GM19328 (cell line): ENCODE data around the gene SPECC1.
"Not testable (repeated sequence)": the region's sequence is repeated elsewhere in the genome, so short reads cannot be mapped to it uniquely, and the experiment has no call there.

Experiments
- ATAC-seq: cut with Tn5 transposase; IDR thresholded peaks from one replicate; pipeline ENCODE4 v1.9.1; 2021; ENCODE audit warnings: mild to moderate bottlenecking, moderate library complexity; ENCODE audit not compliant: unreplicated experiment

SPECC1 gene

DNA sequence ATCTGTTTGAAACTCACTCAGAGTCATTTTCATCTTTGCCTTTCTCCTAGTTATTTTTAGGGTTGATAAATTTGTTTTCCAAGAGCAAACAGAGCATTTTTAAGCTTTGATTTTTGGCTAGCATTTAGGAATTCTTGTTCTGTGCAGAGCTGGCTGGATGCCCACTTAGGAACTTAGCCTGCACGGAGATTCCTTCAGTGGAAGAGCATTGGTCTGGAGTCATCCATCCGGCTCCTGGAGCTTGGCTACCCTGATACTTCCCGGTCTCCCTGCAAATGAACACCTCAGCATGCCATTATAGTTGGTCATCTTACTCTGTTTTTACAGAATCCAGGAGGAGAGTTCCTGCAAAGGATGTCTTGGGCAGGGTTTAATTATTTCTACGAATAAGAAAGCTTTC is 57.1 kb downstream of the SPECC1 start:
- ATAC-seq: no peak

DNA sequence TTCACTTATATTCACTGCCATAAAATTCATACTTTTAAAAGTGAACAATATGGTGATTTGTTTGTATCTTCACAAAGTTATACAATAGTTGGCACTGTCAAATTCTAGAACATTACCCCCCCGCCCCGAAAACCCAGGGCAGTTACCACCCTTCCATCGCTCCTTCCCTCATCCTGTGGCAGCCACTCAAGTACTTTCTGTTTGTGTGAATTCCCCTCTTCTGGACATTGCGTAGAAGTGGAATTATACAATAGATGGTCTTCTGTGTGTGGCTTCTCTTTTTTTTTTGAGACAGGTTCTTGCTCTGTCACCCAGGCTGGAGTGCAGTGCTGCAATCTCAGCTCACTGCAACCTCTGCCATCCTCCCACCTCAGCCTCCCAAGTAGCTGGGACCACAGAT is 58.6 kb downstream of the SPECC1 start:
- ATAC-seq: no peak

DNA sequence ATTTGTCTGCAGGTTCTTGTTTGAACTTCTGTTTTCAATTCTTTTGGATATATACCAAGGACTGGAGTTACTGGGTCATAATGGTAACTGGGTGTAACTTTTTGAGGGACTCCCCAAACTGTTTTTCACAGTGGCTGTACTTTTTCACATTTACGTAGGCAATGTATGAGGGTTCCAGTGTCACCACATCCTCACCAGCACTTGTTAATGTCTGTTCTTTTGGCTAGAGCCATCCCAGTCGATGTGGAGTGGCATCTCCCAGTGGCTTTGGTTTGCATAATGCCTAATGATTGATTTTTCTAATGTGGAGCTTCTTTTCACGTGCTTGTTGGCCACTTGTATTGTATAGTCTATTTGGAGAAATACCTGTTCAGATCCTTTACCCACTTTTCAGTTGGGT is 59.3 kb downstream of the SPECC1 start:
- ATAC-seq: no peak

DNA sequence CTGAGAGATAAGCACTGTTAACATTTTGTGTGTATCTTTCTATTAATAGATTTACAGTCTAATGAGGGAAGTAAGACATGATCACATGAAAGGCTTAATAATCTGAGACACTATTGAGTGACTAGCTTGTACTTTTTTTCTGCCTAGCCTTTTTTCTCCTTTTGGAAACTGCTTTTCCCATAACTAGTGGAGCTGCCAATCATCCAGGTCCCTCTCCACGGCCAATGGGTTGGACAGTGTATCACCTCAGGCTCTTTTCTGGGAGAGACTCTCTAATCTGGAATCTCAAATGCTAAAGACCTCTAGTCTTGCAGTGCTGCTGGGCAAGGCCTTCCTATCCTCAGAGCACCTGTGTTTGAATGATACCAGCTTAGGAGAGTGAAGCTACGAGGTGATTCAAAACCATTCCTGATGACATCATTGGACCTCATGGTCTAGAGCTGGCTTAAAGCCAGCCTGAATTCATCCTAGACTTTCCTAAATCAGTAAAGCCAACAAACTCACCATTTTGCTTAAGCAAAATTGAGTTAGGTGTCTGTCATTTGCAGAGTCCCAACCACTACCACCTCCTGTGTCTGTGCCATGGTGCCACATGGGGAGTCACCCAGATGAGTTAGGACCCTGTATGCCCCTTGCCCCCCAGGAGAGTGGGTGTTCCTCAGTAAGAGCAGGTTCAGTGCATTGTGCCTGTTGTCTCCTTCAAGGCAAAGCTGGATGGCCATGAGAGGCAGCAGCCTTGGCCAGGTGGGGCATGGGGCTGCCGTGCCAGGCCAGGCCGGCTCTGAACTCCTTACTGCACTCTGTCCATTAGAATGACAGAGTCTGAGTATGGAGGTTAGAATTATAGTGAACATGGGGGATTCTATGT is 62.9 kb downstream of the SPECC1 start:
- ATAC-seq: no peak

DNA sequence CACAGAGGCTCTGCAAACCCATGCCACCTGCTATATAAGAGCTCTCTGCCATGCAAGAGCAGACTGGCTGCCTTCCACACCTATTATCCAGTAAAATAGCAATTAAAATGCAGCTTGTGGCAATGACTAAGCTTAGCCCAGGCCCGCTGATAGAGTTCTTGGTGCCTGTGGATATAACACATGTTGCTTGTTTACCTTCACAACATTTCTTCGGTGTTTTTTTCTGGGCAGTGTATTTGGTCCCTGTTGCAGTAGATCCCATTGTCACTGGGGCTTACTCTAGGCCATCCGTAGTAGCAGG is 63.5 kb downstream of the SPECC1 start:
- no peak for ATAC-seq

DNA sequence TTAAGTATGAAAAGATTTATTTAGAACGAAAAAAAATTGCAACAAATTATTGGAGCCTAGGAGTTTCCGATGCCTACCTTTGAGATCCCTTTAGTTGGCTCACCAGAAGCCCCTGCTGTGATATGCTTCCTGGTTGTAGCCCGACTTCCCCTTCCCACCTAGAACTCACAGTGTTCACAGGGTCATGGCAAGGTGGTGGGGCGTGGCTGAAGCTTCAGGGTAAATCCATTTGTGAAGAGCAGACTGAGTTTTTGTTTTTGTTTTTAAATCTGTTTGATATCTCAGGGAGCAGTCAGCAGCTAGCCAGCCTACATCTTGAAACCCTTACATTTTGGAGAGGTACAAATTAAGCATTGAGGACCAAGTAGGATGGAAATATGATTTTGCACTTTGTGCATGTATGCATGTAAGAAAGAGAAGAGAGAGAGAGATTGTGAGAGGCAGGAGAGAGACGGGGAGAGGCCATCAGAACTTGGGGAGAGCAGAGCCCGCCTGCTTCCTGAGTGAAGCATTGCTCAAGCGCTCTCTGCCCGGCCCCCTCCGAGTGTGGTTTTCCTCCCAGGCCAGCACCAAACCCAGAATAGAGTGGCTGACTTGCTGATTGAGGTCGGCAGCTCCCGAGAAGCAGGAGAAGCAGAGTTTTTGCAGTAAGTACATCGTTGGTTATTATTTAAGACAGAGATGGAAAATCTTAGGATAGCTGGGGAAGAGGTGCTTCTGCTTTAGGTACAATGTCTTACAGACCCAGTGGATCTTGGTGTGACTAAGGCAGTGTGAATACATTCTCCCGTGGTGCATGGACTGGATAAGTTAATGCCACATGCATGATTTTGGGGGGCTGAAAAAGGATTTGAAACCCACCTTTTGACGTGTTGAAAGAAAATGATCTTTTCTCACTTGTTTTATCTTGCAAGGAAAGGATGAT is 64.2 kb downstream of the SPECC1 start:
- ATAC-seq: no peak

DNA sequence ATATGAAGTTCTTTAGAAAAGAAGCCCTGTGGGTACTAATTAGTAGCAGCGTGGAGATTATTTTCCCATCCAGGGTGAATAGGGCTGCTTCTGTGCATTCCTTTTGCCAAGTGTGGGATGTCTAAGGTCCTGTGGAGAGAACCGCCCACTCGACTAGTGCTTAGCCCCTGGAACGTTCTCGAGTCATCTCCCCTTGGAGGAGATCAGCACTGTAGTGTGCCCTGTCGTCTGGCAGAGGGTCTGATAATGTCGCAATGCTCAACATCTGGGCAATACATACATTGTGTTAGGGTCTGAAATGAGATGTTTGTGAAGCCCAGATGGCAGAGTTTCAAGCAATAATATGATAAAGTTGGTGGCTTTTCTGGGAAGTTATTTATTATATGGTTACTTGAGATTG is 64.8 kb downstream of the SPECC1 start:
- no peak for ATAC-seq

DNA sequence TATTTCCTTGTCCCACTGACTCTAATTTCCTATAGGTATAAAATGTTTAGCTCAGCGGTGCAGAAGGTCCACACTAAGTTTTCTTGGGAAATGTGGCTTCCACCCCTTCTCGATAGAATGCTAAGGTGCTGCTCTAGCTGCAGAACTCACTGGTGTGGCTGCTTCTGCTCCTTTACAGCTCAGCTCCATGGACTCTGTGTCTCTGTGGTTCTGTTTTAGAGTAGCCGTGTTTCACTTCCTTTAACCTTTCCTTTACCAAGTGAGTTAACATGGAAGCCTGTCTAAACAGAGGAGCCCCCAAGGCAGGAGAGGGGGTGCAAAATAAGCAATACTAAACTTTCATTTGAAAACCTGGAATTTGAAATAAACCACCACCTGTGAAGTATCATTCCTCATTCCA is 65.3 kb downstream of the SPECC1 start:
- ATAC-seq: no peak

DNA sequence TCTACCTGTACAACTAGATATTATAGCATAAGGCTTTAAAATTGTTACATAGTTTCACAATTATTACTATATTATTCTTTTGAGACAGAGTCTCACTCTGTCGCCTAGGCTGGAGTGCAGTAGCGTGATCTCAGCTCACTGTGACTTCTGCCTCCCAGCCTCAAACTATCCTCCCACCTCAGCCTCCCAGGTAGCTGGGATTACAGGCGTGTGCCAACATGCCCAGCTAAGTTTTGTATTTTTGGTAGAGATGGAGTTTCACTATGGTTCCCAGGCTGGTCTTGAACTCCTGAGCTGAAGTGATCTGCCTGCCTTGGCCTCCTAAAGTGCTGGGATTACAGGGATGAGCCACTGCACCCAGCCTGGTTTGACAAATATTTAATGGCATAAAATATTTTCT is 67.0 kb downstream of the SPECC1 start:
- not testable (repeated sequence) for ATAC-seq

DNA sequence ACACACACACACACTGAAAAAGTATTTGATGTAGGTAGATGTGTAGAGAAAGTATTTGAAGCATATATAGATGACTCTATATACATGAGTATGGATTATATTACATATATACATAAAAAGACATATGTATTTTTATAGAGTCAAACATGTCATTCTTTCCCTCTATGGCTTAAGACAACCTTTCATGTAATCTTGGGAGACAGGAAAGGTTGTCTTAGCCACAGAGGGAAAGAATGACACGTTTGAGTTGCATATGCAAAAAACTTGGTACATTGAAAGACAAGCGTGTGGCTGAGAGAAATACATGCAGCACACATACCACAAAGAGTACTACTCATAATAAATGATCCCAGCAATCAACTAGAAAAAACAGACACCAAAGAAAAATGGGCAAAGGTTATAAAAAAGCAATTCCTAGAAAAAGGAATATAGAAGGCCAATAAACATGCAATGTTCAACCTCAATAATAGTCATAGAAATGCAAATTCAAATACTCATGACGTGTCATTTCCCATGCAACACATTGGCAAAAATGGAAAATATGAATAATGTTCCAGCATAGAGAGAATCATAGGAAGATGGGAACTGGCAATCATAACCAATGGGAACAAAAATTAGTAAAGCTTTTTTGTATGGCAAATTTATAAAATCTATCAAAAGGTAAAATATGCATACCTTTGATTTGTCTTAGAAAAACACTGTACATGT is 69.0 kb downstream of the SPECC1 start:
- no peak for ATAC-seq

DNA sequence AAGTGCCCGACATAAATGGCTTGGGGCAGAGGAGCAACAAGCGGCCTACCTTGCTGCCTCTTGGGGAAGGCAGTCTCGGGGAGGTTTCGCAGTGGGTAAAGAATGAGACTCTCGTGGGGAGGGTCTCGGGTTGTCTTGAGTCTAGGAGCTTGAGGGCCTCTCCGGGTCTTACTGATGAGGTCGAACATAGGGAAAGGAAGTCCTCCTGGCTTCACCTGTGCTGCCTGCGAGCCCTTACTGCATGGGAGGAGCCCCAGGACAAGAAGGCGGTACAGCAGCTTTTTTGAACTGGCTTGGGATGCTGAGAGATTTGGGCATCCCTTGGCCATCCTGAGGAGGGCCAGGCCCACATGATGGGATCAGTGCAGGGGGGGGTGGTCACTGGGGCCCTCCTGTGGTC is 71.4 kb downstream of the SPECC1 start:
- ATAC-seq: no peak

DNA sequence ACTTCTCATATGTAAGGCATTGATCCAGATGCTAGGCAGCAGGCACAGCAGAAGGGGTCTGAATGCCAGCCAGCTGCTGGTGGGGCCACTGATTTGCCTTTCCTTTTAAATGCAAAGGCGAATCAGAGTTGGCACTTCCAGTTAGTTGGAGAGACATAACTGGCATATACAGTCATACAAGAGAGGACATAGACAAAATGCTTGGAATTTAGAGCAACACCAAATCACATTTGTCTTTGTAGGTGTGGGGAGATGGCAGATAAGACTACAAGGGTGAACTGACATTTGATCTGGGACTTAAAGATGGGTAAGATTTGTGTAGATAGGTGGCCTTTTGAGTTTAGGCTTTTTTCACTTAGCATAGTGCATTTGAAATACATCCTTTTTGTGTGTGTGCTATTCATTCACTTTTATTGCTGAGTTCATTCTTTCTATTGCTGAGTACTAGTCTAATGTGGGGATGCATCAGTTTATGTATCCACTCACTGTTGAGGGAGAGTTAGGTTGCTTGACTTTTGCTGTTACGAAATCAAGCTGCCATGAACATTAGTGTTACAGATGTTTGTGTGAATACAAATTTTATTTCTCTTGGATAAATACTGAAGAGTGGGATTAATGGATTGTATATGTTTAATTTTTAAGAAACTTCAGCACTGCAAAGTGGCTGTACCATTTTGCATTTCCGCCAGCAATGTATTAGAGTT is 74.1 kb downstream of the SPECC1 start:
- ATAC-seq: no peak

DNA sequence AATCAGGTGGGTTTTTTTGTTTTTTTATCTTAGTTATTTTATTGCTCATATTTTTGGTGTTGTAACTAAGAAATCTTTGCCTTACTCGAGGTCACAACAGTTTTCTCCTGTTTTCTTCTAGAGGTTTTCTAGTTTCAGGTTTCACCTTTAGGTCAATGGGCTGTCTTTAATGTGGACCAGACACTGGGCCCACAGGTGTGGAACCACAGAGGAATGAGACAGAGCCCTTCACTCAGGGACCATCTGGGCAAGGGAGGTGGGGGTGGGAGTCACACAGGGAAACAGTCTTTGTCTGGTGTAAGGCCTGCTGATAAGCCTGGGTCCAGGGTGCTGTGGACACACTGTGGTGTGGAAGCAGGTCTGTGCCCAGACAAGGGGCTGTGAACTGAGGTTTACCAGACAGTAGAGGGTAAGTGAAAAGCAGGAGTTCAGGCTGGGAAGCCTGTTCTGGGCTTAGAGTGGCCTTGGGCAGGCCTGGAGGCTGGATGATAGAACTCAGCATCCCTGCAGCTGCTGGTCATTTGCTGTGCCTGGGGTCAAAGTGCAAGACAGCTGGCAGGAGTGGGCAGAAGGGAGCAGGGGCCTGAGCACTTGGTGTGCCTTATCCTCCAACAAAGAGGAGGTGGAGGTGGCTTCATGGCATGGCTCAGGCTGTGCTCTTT is 75.6 kb downstream of the SPECC1 start:
- no peak for ATAC-seq

DNA sequence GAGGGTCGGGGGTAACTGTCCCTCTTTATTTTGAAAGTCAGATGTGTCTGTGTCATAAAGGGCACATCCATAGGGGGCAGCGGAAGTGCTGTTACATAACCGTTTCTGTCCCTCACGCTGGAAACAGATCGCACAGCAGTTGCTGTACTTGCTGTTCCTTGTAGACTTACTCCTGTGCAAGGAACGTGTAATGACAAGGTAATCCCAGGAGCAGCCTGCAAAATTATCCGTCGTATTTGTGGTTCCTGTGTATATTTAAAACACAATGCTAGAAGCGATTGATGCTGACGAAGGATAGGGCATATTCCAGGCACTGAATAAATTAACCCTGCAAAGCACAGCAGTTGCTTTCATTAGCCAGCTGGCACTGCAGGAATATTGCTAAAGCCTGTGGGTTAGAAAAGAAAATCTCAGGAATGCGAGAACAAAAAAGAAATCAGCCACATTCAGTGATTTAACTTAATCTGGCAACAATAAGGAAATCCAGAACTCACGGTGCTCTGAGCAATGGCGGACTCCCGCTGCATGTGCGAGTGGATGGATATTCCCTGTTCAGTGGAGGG is 76.2 kb downstream of the SPECC1 start:
- no peak for ATAC-seq

DNA sequence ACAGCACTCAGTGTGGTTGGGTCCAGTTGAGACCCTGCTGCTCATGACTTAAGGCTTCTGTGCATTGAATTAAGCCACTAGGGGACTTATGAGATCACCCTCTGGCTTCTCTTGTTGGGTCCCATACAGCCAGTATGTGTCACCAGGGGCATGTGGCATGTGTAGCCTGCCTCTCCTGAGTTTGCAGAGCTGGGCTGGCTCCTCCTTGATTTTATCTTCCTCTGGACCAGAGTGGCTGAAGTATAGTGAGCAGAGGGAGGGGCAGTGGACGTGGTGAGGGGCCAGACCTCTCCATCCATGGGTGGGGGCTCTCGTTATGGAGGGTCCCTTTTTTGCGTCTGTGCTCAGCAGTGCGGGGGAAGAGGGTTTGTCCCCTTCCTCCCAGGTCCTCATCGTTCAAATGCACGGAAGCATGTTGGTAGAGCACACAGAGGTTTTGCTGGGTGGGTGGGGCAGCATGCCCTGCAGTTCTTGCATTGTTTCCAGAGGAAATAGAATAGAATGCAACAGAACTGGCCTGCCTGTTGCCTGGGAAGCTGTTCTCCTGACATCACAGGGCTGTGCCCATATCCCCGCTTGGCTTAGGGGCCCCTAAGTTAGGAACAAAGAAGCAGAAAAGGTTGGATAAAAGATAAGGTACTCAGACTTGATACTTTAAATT is 77.4 kb downstream of the SPECC1 start:
- ATAC-seq: no peak

DNA sequence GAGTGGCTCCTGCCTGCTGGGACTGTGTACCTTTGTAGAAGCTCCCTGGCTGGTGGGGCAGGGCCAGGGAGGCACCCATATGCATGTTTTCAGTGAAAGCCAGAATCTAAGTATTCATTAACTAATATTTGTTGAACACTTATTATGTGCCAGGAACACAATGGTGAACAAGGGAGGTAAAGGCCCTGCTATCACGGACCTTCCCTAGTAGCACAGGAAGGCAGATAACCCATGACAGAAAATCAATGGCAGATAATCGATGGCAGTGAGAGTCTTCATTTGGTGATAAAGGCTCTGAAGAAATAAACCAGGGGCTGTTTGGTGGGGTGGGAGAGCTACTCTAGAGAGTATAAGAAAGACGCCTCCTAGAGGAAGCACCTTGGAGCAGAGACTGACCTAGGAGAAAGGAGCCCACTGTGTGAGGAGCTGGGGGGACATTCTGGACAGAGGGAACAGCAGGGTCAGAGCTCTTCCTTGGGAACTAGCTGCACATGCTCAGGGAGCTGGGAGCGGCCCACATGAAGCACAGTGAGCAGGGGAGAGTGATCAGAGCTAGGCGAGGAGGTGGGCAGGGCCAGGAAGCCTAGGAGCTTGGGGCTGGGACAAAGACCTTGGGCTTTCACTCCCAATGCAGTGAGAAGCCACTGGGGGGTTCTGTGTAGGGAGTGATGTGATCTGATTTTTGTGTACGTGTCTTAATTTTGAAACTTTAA is 78.5 kb downstream of the SPECC1 start:
- no peak for ATAC-seq

DNA sequence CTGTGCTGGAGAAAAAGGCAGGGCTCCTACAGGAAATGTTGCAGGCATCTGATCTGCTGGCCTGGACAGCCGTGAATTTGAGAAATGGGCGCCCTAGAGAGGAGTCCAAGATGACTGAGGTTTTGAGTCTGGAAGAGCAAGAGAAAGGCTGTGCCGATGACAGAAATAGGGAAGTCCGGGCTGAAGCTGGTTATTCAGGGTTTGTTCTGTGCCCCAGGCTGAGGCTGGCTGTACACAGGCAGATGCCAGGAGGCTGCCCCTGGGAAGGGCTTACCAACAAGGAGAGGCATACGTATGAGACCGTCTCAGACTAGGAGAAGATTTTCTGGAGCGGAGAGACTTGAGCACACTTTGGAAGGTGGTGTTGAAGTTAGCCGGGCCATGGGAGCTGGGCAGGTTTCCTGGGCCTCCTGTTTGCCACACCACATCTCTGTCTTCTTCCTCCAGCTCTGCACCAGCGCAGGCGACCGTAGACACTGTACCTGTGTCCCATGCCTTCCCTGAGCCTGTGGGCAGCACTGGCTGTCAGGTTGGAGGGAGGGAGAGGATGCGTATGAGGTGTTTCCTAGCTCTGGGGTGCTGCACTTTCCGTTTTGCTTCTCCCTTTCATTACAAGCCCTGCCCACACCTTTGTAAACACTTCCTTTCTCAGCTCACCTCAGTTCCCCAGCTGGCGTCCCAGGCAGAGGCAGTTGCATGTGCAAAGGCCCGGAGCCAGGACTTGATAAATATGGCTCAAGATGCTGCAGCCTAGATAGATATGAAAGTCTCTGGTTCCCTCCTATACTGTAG is 80.8 kb downstream of the SPECC1 start:
- ATAC-seq: no peak
